Measurements from ENCODE around the gene DLK2. TPM values are rescaled to one million over a fixed set of nuclear protein-coding genes. Genes with fewer than 3 reads are reported as not detected.
"Not testable (repeated sequence)": the region's sequence is repeated elsewhere in the genome, so short reads cannot be mapped to it uniquely, and the experiment has no call there.

DLK2 gene
- total and polyA plus RNA-seq, 2 experiments from 2014 or later, result 0.76 to 1.4 TPM

DNA sequence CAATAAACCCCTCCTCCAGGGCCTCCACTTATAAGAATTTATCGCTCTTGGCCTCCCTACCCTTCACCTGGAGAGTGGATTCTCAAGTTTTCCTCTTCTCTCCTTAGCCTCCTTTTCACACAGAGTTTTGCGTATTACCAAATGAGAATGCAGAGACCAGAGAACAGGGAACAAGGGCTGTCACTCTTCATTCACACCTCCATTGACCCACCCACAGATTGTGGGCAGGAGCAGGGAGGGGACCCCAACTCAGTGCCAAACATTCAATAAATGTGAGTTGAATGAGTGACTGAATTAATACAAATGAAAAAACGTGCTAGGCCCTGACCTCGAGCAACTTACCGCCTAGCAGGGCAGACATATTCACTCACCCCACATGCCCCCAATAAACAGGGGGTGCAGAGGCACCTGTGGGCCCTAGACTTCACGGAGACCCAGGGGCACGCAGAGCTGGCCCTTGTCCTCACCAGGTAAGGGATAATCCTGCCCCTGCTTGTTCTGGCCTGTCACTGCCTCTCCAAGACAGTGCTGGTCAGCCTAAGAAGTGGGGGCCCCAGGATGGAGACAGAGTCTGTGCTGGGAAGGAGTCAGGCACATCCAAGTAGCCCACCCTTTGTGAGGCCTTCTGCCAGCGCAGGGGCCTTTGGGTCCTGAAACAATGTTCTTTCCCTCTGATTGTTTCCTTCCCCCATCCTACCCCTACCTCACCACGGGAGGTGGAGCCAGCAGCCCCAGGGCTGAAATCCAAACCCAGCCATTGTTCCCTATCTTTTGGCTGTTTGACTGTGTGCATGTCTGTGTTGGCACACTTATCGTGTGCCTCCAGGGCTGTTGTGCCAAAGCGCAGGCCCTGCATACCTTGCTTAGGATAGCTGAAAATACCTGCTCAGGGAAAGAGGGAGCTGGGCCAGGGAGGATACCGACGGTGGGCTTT lies 13.7 kb upstream of the DLK2 start:
- no peaks in the 10 kb centered on the region for H3K36me3 ChIP-seq (ENCODE audit: low read depth)
- H3K27ac ChIP-seq, result no peak overlapping the region
- H3K4me2 ChIP-seq (ENCODE audit: unreplicated experiment), result no peak overlapping the region
- H2AFZ ChIP-seq, result no peak overlapping the region
- no peaks in the 10 kb centered on the region for H3K27me3 ChIP-seq (replicated peaks; ENCODE audit: insufficient read depth)
- 47 to 50% methylated on average over 13 of the region's 13 CpGs for WGBS, 2 experiments (ENCODE audit: low coverage in 1 of 2, low lambda C conversion rate in 2 of 2, missing lambda C conversion rate in 2 of 2)
- no peak overlapping the region for H3K4me3 ChIP-seq
- no peak for TF ChIP-seq EZH2 (IDR thresholded peaks at IDR 0.05; ENCODE audit: insufficient read depth, poor library complexity, severe bottlenecking)
- TF ChIP-seq EZH2phosphoT487 (IDR thresholded peaks at IDR 0.05; ENCODE audit: insufficient read depth, low read depth), result no peak
- no peaks in the 10 kb centered on the region for H3F3A ChIP-seq (ENCODE audit: insufficient read depth)
- no peaks in the 10 kb centered on the region for H3K4me1 ChIP-seq (ENCODE audit: insufficient read depth)
- H3K9ac ChIP-seq, result no peak overlapping the region
- no peak for DNase-seq
- no peaks in the 10 kb centered on the region for H3K79me2 ChIP-seq (ENCODE audit: insufficient read depth)
- in situ Hi-C loops (cut with MboI), result no loop called here
- H3K9me2 ChIP-seq (ENCODE audit: insufficient read depth), result no peaks in the 10 kb centered on the region
- no peaks in the 10 kb centered on the region for H4K20me1 ChIP-seq (ENCODE audit: insufficient read depth)
- H3K9me3 ChIP-seq (ENCODE audit: low read depth), result no peaks in the 10 kb centered on the region

DNA sequence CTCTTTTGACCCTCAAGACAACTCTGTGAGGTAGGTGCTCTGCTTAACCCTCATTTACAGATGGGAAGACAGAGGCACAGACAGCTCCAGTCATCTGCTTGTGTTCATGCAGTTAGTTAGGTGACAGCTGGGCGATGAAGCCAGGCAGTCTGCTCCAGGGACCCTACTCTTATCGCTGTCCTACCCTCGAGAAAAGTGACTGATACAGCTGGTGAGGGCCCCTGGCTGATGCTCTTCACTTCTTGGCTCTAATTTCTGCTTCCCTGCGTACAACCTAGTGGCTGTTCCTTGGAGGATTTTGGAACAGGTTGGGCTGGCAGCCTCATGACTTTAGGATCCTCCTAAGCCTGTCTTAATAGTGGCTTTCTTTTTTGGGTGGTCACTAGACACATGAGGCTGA lies 12.9 kb upstream of the DLK2 start:
- Histone ChIP-seq H3K9me2 (ENCODE audit: insufficient read depth) (no peaks in the 10 kb centered on the region), H3K27ac (no peak overlapping the region), H2AFZ (no peak overlapping the region), H3K36me3 (ENCODE audit: low read depth) (no peaks in the 10 kb centered on the region), H3K79me2 (ENCODE audit: insufficient read depth) (no peaks in the 10 kb centered on the region), H3K27me3 (replicated peaks; ENCODE audit: insufficient read depth) (no peaks in the 10 kb centered on the region), H4K20me1 (ENCODE audit: insufficient read depth) (no peaks in the 10 kb centered on the region), H3K9me3 (ENCODE audit: low read depth) (no peaks in the 10 kb centered on the region), H3K4me1 (ENCODE audit: insufficient read depth) (no peaks in the 10 kb centered on the region), H3K4me2 (ENCODE audit: unreplicated experiment) (no peak overlapping the region), H3K9ac (no peak overlapping the region), H3K4me3 (no peak overlapping the region), H3F3A (ENCODE audit: insufficient read depth) (no peaks in the 10 kb centered on the region)
- no peak for DNase-seq
- in situ Hi-C loops (cut with MboI), result no loop called here
- TF ChIP-seq EZH2 (IDR thresholded peaks at IDR 0.05; ENCODE audit: insufficient read depth, poor library complexity, severe bottlenecking), result no peak
- no peak for TF ChIP-seq EZH2phosphoT487 (IDR thresholded peaks at IDR 0.05; ENCODE audit: insufficient read depth, low read depth)
- WGBS, 2 experiments (ENCODE audit: low coverage in 1 of 2, low lambda C conversion rate in 2 of 2, missing lambda C conversion rate in 2 of 2), result 58 to 65% methylated on average over 4 of the region's 4 CpGs

DNA sequence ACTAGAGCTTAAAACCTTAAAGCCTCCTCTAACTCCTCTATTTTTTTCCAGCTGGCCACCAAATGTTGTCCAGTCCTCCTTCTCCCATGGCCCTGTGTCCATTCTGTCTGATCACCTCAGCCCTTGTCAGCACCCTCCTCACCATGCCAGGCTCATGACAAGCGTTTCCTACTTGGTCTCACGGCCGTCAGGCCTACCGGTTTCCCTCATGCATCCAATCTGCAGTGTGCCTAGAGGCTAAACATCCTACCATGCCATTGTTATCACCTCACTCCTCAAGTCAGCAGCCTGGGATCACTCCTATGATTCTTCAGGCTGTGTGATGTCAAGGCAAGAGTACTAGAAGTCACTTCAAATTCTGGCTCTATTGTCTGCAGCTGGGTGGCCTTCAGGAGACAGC lies 12.4 kb upstream of the DLK2 start:
- H3K9ac ChIP-seq, result no peak overlapping the region
- no peaks in the 10 kb centered on the region for H3F3A ChIP-seq (ENCODE audit: insufficient read depth)
- H3K4me1 ChIP-seq (ENCODE audit: insufficient read depth), result no peaks in the 10 kb centered on the region
- no peaks in the 10 kb centered on the region for H3K9me2 ChIP-seq (ENCODE audit: insufficient read depth)
- no peak overlapping the region for H3K27ac ChIP-seq
- WGBS, 2 experiments (ENCODE audit: low coverage in 1 of 2, low lambda C conversion rate in 2 of 2, missing lambda C conversion rate in 2 of 2), result 46 to 59% methylated on average over 4 of the region's 4 CpGs
- H3K4me3 ChIP-seq, result no peak overlapping the region
- in situ Hi-C loops (cut with MboI), result no loop called here
- H4K20me1 ChIP-seq (ENCODE audit: insufficient read depth), result no peaks in the 10 kb centered on the region
- no peaks in the 10 kb centered on the region for H3K27me3 ChIP-seq (replicated peaks; ENCODE audit: insufficient read depth)
- H3K4me2 ChIP-seq (ENCODE audit: unreplicated experiment), result no peak overlapping the region
- H3K36me3 ChIP-seq (ENCODE audit: low read depth), result no peaks in the 10 kb centered on the region
- no peak overlapping the region for H2AFZ ChIP-seq
- H3K9me3 ChIP-seq (ENCODE audit: low read depth), result no peaks in the 10 kb centered on the region
- no peak for TF ChIP-seq EZH2 (IDR thresholded peaks at IDR 0.05; ENCODE audit: insufficient read depth, poor library complexity, severe bottlenecking)
- TF ChIP-seq EZH2phosphoT487 (IDR thresholded peaks at IDR 0.05; ENCODE audit: insufficient read depth, low read depth), result no peak
- no peak for DNase-seq
- no peaks in the 10 kb centered on the region for H3K79me2 ChIP-seq (ENCODE audit: insufficient read depth)

DNA sequence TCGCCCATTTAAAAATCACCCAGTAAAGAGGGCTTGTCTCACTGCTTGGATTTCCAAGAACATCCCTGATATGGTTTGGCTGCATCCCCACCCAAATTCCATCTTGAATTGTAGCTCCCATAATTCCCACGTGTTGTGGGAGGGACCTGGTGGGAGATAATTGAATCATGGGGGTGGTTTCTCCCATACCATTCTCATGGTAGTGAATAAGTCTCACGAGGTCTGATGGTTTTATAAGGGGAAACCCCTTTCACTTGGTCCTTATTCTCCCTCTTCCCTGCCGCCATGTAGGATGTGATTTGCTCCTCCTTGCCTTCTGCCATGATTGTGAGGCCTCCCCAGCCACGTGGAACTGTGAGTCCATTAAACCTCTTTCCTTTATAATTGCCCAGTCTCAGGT lies 11.9 kb upstream of the DLK2 start:
- H3K4me1 ChIP-seq (ENCODE audit: insufficient read depth); H3K9me2 ChIP-seq (ENCODE audit: insufficient read depth); H3K79me2 ChIP-seq (ENCODE audit: insufficient read depth); H4K20me1 ChIP-seq (ENCODE audit: insufficient read depth); H3K36me3 ChIP-seq (ENCODE audit: low read depth); H3K9ac ChIP-seq; H3K4me3 ChIP-seq; H3K27me3 ChIP-seq (replicated peaks; ENCODE audit: insufficient read depth); H2AFZ ChIP-seq; H3F3A ChIP-seq (ENCODE audit: insufficient read depth); H3K4me2 ChIP-seq (ENCODE audit: unreplicated experiment); in situ Hi-C loops (cut with MboI); H3K9me3 ChIP-seq (ENCODE audit: low read depth); DNase-seq; H3K27ac ChIP-seq: not testable (repeated sequence)
- WGBS, 2 experiments (ENCODE audit: low coverage in 1 of 2, low lambda C conversion rate in 2 of 2, missing lambda C conversion rate in 2 of 2), result 36 to 39% methylated on average over 5 of the region's 5 CpGs
